Measurements from ENCODE around the gene BAZ1A.

Gene BAZ1A

GRCh38 chr14:34721129-34721528, 154.0 kb downstream of the BAZ1A start:
- no peak for DNase-seq (ENCODE audit: low read depth, low spot score)

DNA sequence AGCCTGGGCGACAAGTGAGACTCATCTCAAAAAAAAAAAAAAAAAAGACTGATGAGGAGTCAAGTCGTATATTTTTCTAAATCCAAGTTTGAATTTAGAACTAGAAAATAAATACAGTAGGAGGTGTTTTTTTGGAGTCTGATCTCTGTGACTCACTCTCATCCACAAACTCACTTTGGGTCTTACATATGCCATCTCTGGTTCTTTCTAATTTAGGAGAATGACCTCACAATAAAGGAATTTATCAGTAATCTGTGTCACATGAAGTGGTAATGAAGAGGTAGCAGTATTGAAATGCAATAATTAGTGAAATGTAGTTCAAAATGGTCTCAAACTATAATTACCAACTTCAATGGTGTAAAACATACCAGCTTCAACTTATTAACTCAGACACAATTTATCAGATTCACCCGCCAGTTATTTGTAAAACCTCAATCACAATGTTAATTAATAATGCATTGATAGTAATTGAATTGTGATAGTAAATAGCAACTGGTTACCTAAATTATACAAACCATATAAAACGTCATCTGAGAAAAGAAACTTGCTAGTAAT, 156.3 kb downstream of the BAZ1A start:
- no peak for DNase-seq (ENCODE audit: low read depth, low spot score)

DNA sequence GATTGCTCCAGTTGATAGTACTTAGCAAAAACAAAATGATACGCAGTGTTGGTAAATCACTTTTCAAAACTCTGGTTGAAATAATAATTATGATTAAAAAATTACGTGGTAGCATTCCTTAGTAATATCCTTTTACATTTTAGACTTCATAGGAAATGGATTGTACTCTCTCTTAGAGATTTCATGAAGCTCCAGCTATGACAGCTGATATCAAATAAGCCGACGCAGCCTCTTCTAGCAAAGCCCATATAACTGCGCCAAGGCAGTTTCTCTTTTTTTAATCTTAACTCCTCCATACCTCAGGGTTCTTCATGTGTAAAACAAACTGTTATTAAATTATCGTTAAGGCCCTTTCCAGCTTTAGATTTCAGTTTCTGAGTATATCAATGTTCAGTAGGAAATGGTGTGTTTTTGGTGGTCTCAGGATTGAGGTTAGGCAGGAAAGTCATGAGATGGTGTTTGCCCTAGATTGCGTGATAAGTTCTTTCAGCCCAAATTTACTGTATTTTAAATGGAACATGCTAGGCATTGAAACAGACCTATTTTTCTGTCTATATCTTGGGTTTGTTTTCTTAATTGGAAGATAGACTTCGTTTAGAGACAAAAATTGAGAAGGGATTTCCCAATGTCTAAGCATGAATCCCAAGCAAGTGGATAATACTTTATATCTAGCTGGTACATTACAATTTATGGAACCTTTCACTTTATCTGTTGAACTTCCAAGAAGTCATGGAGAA, 159.9 kb downstream of the BAZ1A start:
- DNase-seq (ENCODE audit: low read depth, low spot score), result no peak

- peak; percentile 36 for DNase-seq (ENCODE audit: low read depth, low spot score)
Measured at GRCh38 chr14:34714320-34715126, 160.6 kb downstream of the BAZ1A start, which contains the start of gene CFL2. CFL2 (minus strand) TSS chr14:34714593; CDS start chr14:34714540, 53 bp downstream.

DNA sequence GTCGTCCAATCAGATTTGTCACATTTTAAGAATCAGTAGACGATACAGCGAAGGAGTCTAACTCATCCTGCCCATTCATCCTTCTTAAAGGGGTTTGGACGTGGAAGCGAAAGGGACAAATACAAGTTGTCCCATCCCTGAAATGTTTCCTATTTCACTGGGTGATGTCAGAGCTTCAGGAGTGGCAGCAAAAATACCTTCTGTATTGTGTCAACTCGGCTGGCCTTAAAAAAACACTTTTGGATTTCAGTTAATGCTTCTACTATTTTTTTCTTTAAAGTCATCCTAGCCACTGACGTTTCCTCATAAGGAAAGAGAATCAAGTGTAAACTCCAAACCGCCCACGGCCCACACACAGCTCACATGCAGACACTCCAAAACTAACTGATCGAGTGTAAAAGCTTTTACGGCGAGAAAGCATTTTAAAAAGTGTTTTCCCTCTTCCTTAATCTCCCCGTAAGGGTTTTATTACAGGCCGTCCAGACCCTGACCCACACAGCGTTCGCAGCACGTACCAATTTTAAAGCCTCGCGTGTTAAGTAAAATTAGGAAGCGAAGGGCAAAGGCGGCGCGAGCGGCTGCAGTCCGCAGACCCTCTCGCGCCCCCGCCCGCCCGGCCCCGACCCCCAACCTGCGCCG, 161.4 kb downstream of the BAZ1A start:
- peak; percentile 6 for DNase-seq (ENCODE audit: low read depth, low spot score)

- no peak for DNase-seq (ENCODE audit: low read depth, low spot score)
Measured at GRCh38 chr14:34713122-34713680, 162.0 kb downstream of the BAZ1A start.

- DNase-seq (ENCODE audit: low read depth, low spot score), result no peak
Measured at GRCh38 chr14:34711796-34712712, 163.1 kb downstream of the BAZ1A start.

DNA sequence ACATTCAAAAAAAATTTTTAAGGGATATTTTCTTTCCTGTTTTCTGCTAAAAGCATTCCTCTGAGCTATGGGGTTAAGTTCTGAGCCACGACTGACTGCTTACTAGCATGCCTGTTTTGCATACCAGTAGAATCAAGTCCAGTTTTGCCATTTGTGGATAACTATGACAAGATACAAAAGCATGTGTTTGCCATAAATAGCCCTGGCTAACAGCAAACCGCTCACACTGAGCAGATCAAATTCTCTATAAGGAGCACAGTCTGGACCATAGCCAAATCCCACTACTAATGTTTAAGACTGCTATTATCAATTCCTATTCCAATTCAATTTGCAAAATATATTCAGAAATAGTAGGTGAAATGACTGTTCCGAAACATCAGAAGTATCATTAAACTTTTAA, 164.0 kb downstream of the BAZ1A start:
- DNase-seq (ENCODE audit: low read depth, low spot score), result no peak

DNA sequence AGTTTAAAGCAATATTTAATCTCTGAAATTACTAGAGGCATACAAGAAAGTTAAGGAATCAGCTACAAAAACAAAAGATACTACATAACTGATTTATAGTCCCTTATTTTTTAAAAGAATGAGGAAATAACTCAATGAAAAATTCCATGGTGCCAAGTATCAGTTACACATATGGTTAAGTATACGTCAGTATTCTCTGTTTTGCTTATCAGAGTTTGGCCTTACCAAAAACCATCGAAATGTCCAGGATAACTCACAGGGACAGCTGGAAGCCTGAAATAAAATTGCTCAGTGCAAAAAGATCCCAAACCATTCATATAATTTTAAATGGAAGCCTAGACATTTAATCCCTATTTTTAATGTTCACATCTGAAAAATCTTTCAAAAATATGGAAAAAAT, 164.4 kb downstream of the BAZ1A start:
- DNase-seq (ENCODE audit: low read depth, low spot score), result no peak

GRCh38 chr14:34710006-34710405, 165.2 kb downstream of the BAZ1A start:
- no peak for DNase-seq (ENCODE audit: low read depth, low spot score)

DNA sequence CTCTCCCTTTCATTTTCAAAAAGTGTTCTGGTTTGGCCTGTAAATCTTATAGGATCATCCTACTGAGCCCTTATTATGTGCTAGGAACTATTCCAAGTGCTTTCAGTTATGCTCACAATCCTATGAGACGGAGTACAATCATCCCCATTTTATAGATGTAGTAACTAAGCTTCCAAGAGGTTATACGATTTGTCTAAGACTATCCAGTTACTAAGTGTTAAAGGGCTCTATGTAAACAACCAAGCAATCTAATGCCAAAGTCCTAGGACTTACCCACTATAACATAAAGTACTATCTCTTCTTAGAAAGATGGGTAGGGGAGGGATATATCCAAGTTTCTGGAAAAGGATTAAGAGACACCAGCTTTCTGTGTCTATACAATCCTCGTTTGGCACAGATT, 167.4 kb downstream of the BAZ1A start:
- no peak for DNase-seq (ENCODE audit: low read depth, low spot score)

Measured in activated naive CD8-positive, alpha-beta T cell treated with anti-CD3 and anti-CD28 coated beads, Interleukin-2, amount 50 U/mL, for 16 hours (primary cell).